Natural killer cell (primary cell): ENCODE measurements around the gene ARNT2. TPM values are rescaled to one million over a fixed set of nuclear protein-coding genes. Genes with fewer than 3 reads are reported as not detected.

Experiments
- ATAC-seq, 3 donors: fragments of 150-1000 bp in 2 of 3; fragments of 200-7000 bp in 1 of 3; cut with Tn5 transposase; 1 replicate in 1 of 3; 2 replicates in 2 of 3; pipeline ENCODE4 v1.10.0; 2021; ENCODE audit warnings: mild to moderate bottlenecking in 2 of 3, moderate library complexity in 2 of 3
- DNase-seq, 2 donors: peaks; one replicate each; pipeline versions ENCODE4 v3.0.0 to v3.0.0-alpha.2; 2013 to 2021; ENCODE audit warnings: mixed read lengths in 1 of 2
- H3K27ac ChIP-seq: one replicate; pipeline ENCODE4 v1.5.1; 2013; ENCODE audit warnings: mild to moderate bottlenecking, low read length
- H3K27me3 ChIP-seq: one replicate; pipeline ENCODE4 v1.6.1; 2013; ENCODE audit warnings: low read length; ENCODE audit not compliant: control insufficient read depth, insufficient read depth
- H3K36me3 ChIP-seq: one replicate; pipeline ENCODE4 v1.6.1; 2013; ENCODE audit warnings: low read length; ENCODE audit not compliant: control insufficient read depth, insufficient read depth
- H3K4me1 ChIP-seq: one replicate; pipeline ENCODE4 v1.6.1; 2013; ENCODE audit warnings: low read length; ENCODE audit not compliant: control insufficient read depth, insufficient read depth
- H3K4me3 ChIP-seq: one replicate; pipeline ENCODE4 v1.5.1; 2013; ENCODE audit warnings: low read length
- H3K9me3 ChIP-seq: one replicate; pipeline ENCODE4 v1.6.1; 2013; ENCODE audit warnings: low read length; ENCODE audit not compliant: control insufficient read depth, insufficient read depth
- H3K27ac Mint-ChIP-seq, 2 donors: one replicate each; pipeline ENCODE4 v1.8.0; 2022; ENCODE audit warnings: mild to moderate bottlenecking in 2 of 2, mixed read lengths in 2 of 2, moderate library complexity in 1 of 2
- H3K27me3 Mint-ChIP-seq, 2 donors: one replicate each; pipeline ENCODE4 v1.8.0; 2022; ENCODE audit warnings: low read depth in 2 of 2, mixed read lengths in 2 of 2
- H3K36me3 Mint-ChIP-seq: one replicate; pipeline ENCODE4 v1.8.0; 2022; ENCODE audit warnings: mixed read lengths
- H3K4me1 Mint-ChIP-seq, 2 donors: one replicate each; pipeline ENCODE4 v1.8.0; 2022; ENCODE audit warnings: mixed read lengths in 2 of 2
- H3K4me3 Mint-ChIP-seq: one replicate; pipeline ENCODE4 v1.8.0; 2022; ENCODE audit warnings: mild to moderate bottlenecking, moderate library complexity, mixed read lengths
- H3K9me3 Mint-ChIP-seq, 2 donors: one replicate each; pipeline ENCODE4 v1.8.0; 2022; ENCODE audit warnings: mixed read lengths in 2 of 2
- WGBS: methylation state at CpG from one replicate; pipeline ENCODE4 v1.1.7; 2013; ENCODE audit warnings: missing lambda C conversion rate; ENCODE audit not compliant: insufficient coverage; 5-methylcytosine and 5-hydroxymethylcytosine counted together
- intact Hi-C: fragments of 100-400 bp; cut with micrococcal nuclease; formaldehyde crosslinking; loops from one replicate; pipeline ENCODE4 v1.14.2; 2022
- total RNA-seq, 4 donors: library from RNA; stranded (reverse); fragments of 120-200 nt in 1 of 4; gene quantifications; one replicate each; pipeline versions ENCODE4 v1.2.3 to v1.2.4, GENCODE V29; 2013 to 2022
- TF ChIP-seq, protein P1 (sequence below): fragments of 200-600 bp; IDR thresholded peaks from one replicate; pipeline ENCODE4 v1.8.0; 2022; ENCODE audit warnings: antibody characterized with exemption

The ARNT2 gene
- total RNA-seq, 3 donors from 2014 or later (not counting 1 experiment from before 2014, with no cell fraction given): not detected

DNA sequence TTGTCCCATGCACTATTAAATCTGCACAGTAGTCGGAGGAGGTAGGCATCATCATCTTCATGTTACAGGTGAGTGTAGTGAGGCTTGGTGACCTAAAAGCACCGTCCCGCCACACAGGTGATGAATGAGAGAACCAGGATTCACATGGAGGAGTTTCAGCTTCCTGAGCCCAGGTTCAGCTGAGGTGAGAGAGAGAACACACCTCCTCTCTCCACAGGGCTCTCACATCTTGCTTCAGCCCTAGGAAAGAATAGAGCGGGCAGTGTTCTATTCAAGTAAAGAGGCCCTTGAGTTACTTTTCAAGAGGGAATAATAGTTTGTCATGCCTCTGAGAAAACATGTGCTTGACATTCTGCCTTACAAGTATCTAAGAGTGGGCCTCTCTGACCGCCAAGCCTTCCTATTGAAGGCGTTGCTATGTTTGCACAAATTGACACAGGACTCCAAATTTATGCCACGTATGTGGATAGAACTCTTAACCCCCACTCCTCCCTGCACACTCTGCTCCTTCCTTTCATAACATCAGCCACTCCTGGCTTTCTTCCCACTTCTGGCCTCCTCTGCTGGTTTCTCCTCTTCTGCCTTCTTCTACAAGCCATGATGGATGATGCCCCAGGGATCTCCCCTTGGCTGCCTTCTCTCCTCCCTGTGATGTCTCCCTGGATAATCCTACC, 152.6 kb downstream of the ARNT2 start:
- H3K27ac ChIP-seq: no peak overlapping the region
- DNase-seq (no peak), ATAC-seq (no peak)
- TF ChIP-seq, protein P1, sequence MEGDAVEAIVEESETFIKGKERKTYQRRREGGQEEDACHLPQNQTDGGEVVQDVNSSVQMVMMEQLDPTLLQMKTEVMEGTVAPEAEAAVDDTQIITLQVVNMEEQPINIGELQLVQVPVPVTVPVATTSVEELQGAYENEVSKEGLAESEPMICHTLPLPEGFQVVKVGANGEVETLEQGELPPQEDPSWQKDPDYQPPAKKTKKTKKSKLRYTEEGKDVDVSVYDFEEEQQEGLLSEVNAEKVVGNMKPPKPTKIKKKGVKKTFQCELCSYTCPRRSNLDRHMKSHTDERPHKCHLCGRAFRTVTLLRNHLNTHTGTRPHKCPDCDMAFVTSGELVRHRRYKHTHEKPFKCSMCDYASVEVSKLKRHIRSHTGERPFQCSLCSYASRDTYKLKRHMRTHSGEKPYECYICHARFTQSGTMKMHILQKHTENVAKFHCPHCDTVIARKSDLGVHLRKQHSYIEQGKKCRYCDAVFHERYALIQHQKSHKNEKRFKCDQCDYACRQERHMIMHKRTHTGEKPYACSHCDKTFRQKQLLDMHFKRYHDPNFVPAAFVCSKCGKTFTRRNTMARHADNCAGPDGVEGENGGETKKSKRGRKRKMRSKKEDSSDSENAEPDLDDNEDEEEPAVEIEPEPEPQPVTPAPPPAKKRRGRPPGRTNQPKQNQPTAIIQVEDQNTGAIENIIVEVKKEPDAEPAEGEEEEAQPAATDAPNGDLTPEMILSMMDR: no peak
- H3K4me3 ChIP-seq: no peak overlapping the region
- Mint-ChIP-seq H3K4me3 (no peak overlapping the region), H3K36me3 (no peaks in the 10 kb centered on the region), H3K4me1 (peaks cover 0 to 6% of the 10 kb centered on the region in 2 donors), H3K27ac (no peak overlapping the region), H3K9me3 (no peaks in the 10 kb centered on the region), H3K27me3 (peaks cover 3 to 19% of the 10 kb centered on the region in 2 donors)
- WGBS: 88% methylated on average over 7 of the region's 7 CpGs
- no peaks in the 10 kb centered on the region for H3K36me3 ChIP-seq
- intact Hi-C loops: no loop called here
- peaks cover 11% of the 10 kb centered on the region for H3K4me1 ChIP-seq
- H3K9me3 ChIP-seq: no peaks in the 10 kb centered on the region
- no peaks in the 10 kb centered on the region for H3K27me3 ChIP-seq

GRCh38 chr15:80557441-80558234, 153.5 kb downstream of the ARNT2 start:
- H3K36me3 ChIP-seq: no peaks in the 10 kb centered on the region
- DNase-seq: no peak
- H3K4me3 ChIP-seq: no peak overlapping the region
- Mint-ChIP-seq H3K4me1 (peaks cover 0 to 6% of the 10 kb centered on the region in 2 donors), H3K9me3 (no peaks in the 10 kb centered on the region), H3K27ac (no peak overlapping the region), H3K36me3 (no peaks in the 10 kb centered on the region), H3K4me3 (no peak overlapping the region), H3K27me3 (peaks cover 3 to 17% of the 10 kb centered on the region in 2 donors)
- TF ChIP-seq, protein P1: no peak
- H3K27me3 ChIP-seq: no peaks in the 10 kb centered on the region
- intact Hi-C loops: no loop called here
- 73% methylated on average over 5 of the region's 5 CpGs for WGBS
- no peak overlapping the region for H3K27ac ChIP-seq
- no peaks in the 10 kb centered on the region for H3K9me3 ChIP-seq
- peaks cover 11% of the 10 kb centered on the region for H3K4me1 ChIP-seq
- ATAC-seq: no peak

- intact Hi-C loops: no loop called here
- Mint-ChIP-seq H3K9me3 (no peaks in the 10 kb centered on the region), H3K4me1 (peaks cover 0 to 6% of the 10 kb centered on the region in 2 donors), H3K4me3 (no peak overlapping the region), H3K27ac (no peak overlapping the region), H3K36me3 (no peaks in the 10 kb centered on the region), H3K27me3 (peaks cover 9 to 22% of the 10 kb centered on the region in 2 donors)
- Histone ChIP-seq H3K4me3 (no peak overlapping the region), H3K27me3 (no peaks in the 10 kb centered on the region), H3K27ac (no peak overlapping the region), H3K9me3 (no peaks in the 10 kb centered on the region), H3K36me3 (no peaks in the 10 kb centered on the region), H3K4me1 (peaks cover 11% of the 10 kb centered on the region)
- DNase-seq (no peak), ATAC-seq (no peak)
- TF ChIP-seq, protein P1: no peak
- WGBS: 83% methylated on average over 6 of the region's 6 CpGs
Observed at GRCh38 chr15:80558631-80559319, 154.6 kb downstream of the ARNT2 start.
